T-helper 22 cell (primary cell): Measurements from ENCODE around the gene BAZ1B.
"Not testable (repeated sequence)": the region's sequence is repeated elsewhere in the genome, so short reads cannot be mapped to it uniquely, and the experiment has no call there.

Experiments used
- DNase-seq: peaks from one replicate; pipeline ENCODE4 v3.0.0-alpha.2; 2020; ENCODE audit warnings: low read depth

The BAZ1B gene

GRCh38 chr7:73538510-73538909 is 16.4 kb upstream of the BAZ1B start:
- not testable (repeated sequence) for DNase-seq

- DNase-seq = no peak
Measured at GRCh38 chr7:73537051-73537450, 15.0 kb upstream of the BAZ1B start.

GRCh38 chr7:73536479-73536878 is 14.4 kb upstream of the BAZ1B start:
- DNase-seq = no peak

- not testable (repeated sequence) for DNase-seq
Measured at GRCh38 chr7:73535918-73536317, 13.8 kb upstream of the BAZ1B start.

- no peak for DNase-seq
Measured at GRCh38 chr7:73533742-73534141, 11.6 kb upstream of the BAZ1B start.

GRCh38 chr7:73532224-73532623 is 10.1 kb upstream of the BAZ1B start:
- DNase-seq = no peak

GRCh38 chr7:73530800-73531199 is 8.7 kb upstream of the BAZ1B start:
- DNase-seq = no peak

- DNase-seq = no peak
Measured at GRCh38 chr7:73526896-73527821, 5.1 kb upstream of the BAZ1B start.

- DNase-seq = not testable (repeated sequence)
Measured at GRCh38 chr7:73526158-73526494, 4.0 kb upstream of the BAZ1B start.

- no peak for DNase-seq
Measured at GRCh38 chr7:73521636-73522104, 423 bp downstream of the BAZ1B start.

GRCh38 chr7:73520673-73521635 is 1.1 kb downstream of the BAZ1B start:
- no peak for DNase-seq

GRCh38 chr7:73519867-73520672 is 2.0 kb downstream of the BAZ1B start:
- no peak for DNase-seq

- DNase-seq = no peak
Measured at GRCh38 chr7:73518470-73518869, 3.6 kb downstream of the BAZ1B start.

- DNase-seq = no peak
Measured at GRCh38 chr7:73517241-73517995, 4.7 kb downstream of the BAZ1B start.

GRCh38 chr7:73515178-73515577 is 6.9 kb downstream of the BAZ1B start:
- no peak for DNase-seq

GRCh38 chr7:73512018-73512780 is 9.9 kb downstream of the BAZ1B start:
- DNase-seq = no peak

GRCh38 chr7:73509463-73509862 is 12.6 kb downstream of the BAZ1B start:
- DNase-seq = no peak

GRCh38 chr7:73507556-73507955 is 14.5 kb downstream of the BAZ1B start:
- DNase-seq = no peak

- DNase-seq = no peak
Measured at GRCh38 chr7:73504920-73505319, 17.2 kb downstream of the BAZ1B start.

- no peak for DNase-seq
Measured at GRCh38 chr7:73504017-73504416, 18.1 kb downstream of the BAZ1B start.
